Head of caudate nucleus (tissue), 42 donors: ENCODE data around the gene CDH12.
"Not testable (repeated sequence)": the region's sequence is repeated elsewhere in the genome, so short reads cannot be mapped to it uniquely, and the experiment has no call there.

Experiments
- DNase-seq, 42 donors: peaks; one replicate each; pipeline versions ENCODE4 v3.0.0 to v3.0.0-alpha.2; 2020 to 2021; ENCODE audit warnings: mixed read lengths in 7 of 42
- intact Hi-C: fragments of 100-400 bp; cut with DNase I; formaldehyde crosslinking; loops from one replicate; pipeline ENCODE4 v1.15.0; 2022

The CDH12 gene

GRCh38 chr5:22779499-22779898 is 73.6 kb downstream of the CDH12 start:
- intact Hi-C loops: no loop called here
- no peak for DNase-seq

GRCh38 chr5:22776285-22776684 is 76.9 kb downstream of the CDH12 start:
- intact Hi-C loops: no loop called here
- DNase-seq: no peak

- intact Hi-C loops, DNase-seq: not testable (repeated sequence)
These were observed 78.9 kb downstream of the CDH12 start for GRCh38 chr5:22774214-22774613.

GRCh38 chr5:22764736-22765135 is 88.4 kb downstream of the CDH12 start:
- no peak for DNase-seq
- intact Hi-C loops: no loop called here

- intact Hi-C loops: no loop called here
- no peak for DNase-seq
These were observed 95.4 kb downstream of the CDH12 start for GRCh38 chr5:22757776-22758175.

- intact Hi-C loops: no loop called here
- DNase-seq: no peak
These were observed 99.0 kb downstream of the CDH12 start for GRCh38 chr5:22754155-22754554.

- intact Hi-C loops: no loop called here
- no peak for DNase-seq
These were observed 101.6 kb downstream of the CDH12 start for GRCh38 chr5:22751536-22751935.

- intact Hi-C loops: no loop called here
- DNase-seq: no peak
These were observed 116.6 kb downstream of the CDH12 start for GRCh38 chr5:22736443-22737003.

- DNase-seq: no peak
- intact Hi-C loops: no loop called here
These were observed 118.2 kb downstream of the CDH12 start for GRCh38 chr5:22734907-22735306.

GRCh38 chr5:22728610-22729009 is 124.5 kb downstream of the CDH12 start:
- intact Hi-C loops: no loop called here
- peak in 1 of 42 donors; percentile 5 for DNase-seq

- DNase-seq: no peak
- intact Hi-C loops: no loop called here
These were observed 130.7 kb downstream of the CDH12 start for GRCh38 chr5:22722491-22722890.

GRCh38 chr5:22722056-22722455 is 131.1 kb downstream of the CDH12 start:
- intact Hi-C loops: no loop called here

GRCh38 chr5:22719842-22720241 is 133.3 kb downstream of the CDH12 start:
- DNase-seq: no peak
- intact Hi-C loops: no loop called here

More at GRCh38 chr5:22722056-22722455, 131.1 kb downstream of the CDH12 start:
- no peak for DNase-seq

GRCh38 chr5:22710660-22711059 is 142.5 kb downstream of the CDH12 start:
- intact Hi-C loops: no loop called here
- DNase-seq: no peak

- DNase-seq: no peak
- intact Hi-C loops: no loop called here
These were observed 143.4 kb downstream of the CDH12 start for GRCh38 chr5:22709743-22710142.

- no peak for DNase-seq
These were observed 144.3 kb downstream of the CDH12 start for GRCh38 chr5:22708770-22709328.

GRCh38 chr5:22706901-22707300 is 146.2 kb downstream of the CDH12 start:
- DNase-seq: no peak
- intact Hi-C loops: no loop called here

More at GRCh38 chr5:22708770-22709328, 144.3 kb downstream of the CDH12 start:
- intact Hi-C loops: no loop called here

GRCh38 chr5:22699319-22699718 is 153.8 kb downstream of the CDH12 start:
- DNase-seq: no peak
- intact Hi-C loops: no loop called here

GRCh38 chr5:22693121-22693520 is 160.0 kb downstream of the CDH12 start:
- DNase-seq: no peak
- intact Hi-C loops: no loop called here

GRCh38 chr5:22683050-22683449 is 170.1 kb downstream of the CDH12 start:
- intact Hi-C loops: no loop called here
- peak in 1 of 42 donors; percentile 7 for DNase-seq

- intact Hi-C loops: no loop called here
- no peak for DNase-seq
These were observed 174.3 kb downstream of the CDH12 start for GRCh38 chr5:22678886-22679285.
